ENCODE results near the gene IGFL1. TPM values are rescaled to one million over a fixed set of nuclear protein-coding genes. Genes with fewer than 3 reads are reported as not detected.
"Not testable (repeated sequence)": the region's sequence is repeated elsewhere in the genome, so short reads cannot be mapped to it uniquely, and the experiment has no call there.

The IGFL1 gene
- total RNA-seq, 1 experiment from 2014 or later = not detected

- Histone ChIP-seq H3K79me2 (ENCODE audit: low read length) (no peaks in the 10 kb centered on the region), H3K9me2 (replicated peaks; ENCODE audit: insufficient read depth, low read length) (no peaks in the 10 kb centered on the region), H4K20me1 (ENCODE audit: insufficient read depth, low read depth, low read length) (no peaks in the 10 kb centered on the region), H3K9me3 (ENCODE audit: low read length) (no peaks in the 10 kb centered on the region), H3K4me3 (ENCODE audit: low read length) (no peak overlapping the region), H3K4me1 (ENCODE audit: low read length) (peaks cover 5% of the 10 kb centered on the region), H3K4me2 (ENCODE audit: low read depth, low read length, poor library complexity, severe bottlenecking) (no peak overlapping the region), H3K9ac (ENCODE audit: low read length) (no peak overlapping the region), H3K27me3 (ENCODE audit: low read length) (no peaks in the 10 kb centered on the region), H3K27ac (ENCODE audit: low read length) (no peak overlapping the region), H2AFZ (ENCODE audit: low read length) (no peak overlapping the region), H3K36me3 (ENCODE audit: insufficient read depth, low read length) (no peaks in the 10 kb centered on the region)
- DNase-seq = no peak
These were observed 42.1 kb downstream of the IGFL1 start for GRCh38 chr19:46271481-46272197.

DNA sequence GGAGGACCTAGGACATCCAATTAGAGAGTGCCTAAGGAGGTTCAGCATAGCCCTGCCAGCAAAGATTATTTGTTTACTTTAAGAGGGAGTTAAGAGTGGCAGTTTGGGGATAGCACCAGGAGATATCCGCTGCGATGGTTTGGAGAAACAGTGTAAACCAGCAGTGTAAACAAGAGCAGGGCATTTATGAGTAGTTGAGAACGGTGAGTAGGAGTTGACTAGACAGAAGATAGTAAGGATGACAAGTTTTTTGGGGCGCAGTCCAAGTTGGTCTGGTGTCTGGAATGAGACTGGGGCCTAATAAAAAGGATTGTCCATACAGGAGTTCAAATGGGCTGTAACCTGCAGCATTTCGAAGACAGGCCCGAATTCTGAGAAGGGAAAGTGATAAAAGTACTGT is 44.4 kb downstream of the IGFL1 start:
- H4K20me1 ChIP-seq (ENCODE audit: insufficient read depth, low read depth, low read length); H3K27me3 ChIP-seq (ENCODE audit: low read length); H3K9ac ChIP-seq (ENCODE audit: low read length); H3K4me3 ChIP-seq (ENCODE audit: low read length); H3K4me1 ChIP-seq (ENCODE audit: low read length); H3K36me3 ChIP-seq (ENCODE audit: insufficient read depth, low read length); H3K27ac ChIP-seq (ENCODE audit: low read length); H3K4me2 ChIP-seq (ENCODE audit: low read depth, low read length, poor library complexity, severe bottlenecking); H2AFZ ChIP-seq (ENCODE audit: low read length); DNase-seq; H3K9me3 ChIP-seq (ENCODE audit: low read length); H3K9me2 ChIP-seq (replicated peaks; ENCODE audit: insufficient read depth, low read length); H3K79me2 ChIP-seq (ENCODE audit: low read length): not testable (repeated sequence)

DNA sequence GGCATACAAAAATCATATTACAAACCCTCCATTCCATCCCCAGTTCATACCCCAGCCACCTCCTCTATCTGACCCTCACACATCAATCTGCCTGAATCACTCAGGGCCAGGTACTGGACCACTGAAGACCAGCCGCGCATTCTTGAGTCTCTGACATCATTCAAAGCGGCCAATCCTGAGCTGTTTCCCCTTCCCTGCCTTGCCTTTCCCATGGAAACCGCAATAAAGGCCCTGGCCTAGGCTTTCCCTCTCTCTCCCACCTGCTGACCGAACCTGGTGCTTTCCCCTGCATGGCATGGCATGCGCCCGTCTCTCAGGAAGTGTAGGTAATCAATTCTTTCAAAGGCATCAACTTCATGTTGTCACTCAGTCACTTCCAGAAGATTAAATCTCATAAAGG is 49.6 kb downstream of the IGFL1 start:
- Histone ChIP-seq H3K27me3 (ENCODE audit: low read length) (no peaks in the 10 kb centered on the region), H3K4me2 (ENCODE audit: low read depth, low read length, poor library complexity, severe bottlenecking) (no peak overlapping the region), H3K79me2 (ENCODE audit: low read length) (no peaks in the 10 kb centered on the region), H4K20me1 (ENCODE audit: insufficient read depth, low read depth, low read length) (no peaks in the 10 kb centered on the region), H2AFZ (ENCODE audit: low read length) (no peak overlapping the region), H3K27ac (ENCODE audit: low read length) (no peak overlapping the region), H3K4me1 (ENCODE audit: low read length) (no peaks in the 10 kb centered on the region), H3K9me2 (replicated peaks; ENCODE audit: insufficient read depth, low read length) (no peaks in the 10 kb centered on the region), H3K4me3 (ENCODE audit: low read length) (no peak overlapping the region), H3K9ac (ENCODE audit: low read length) (no peak overlapping the region), H3K36me3 (ENCODE audit: insufficient read depth, low read length) (no peaks in the 10 kb centered on the region), H3K9me3 (ENCODE audit: low read length) (no peaks in the 10 kb centered on the region)
- no peak for DNase-seq

Other genes with a start within 250 kb of the IGFL1 start
- gene CCDC61, start 234.3 kb upstream of the IGFL1 start, total RNA-seq (2014; rRNA removed; shearing (Covaris generic); ENCODE audit: low replicate concordance) = 6.4 and 13.5 TPM in 2 replicates
- gene PGLYRP1, start 206.7 kb upstream of the IGFL1 start, total RNA-seq (2014; rRNA removed; shearing (Covaris generic); ENCODE audit: low replicate concordance) = not detected in 2 replicates
- gene IGFL4, start 188.7 kb upstream of the IGFL1 start, total RNA-seq (2014; rRNA removed; shearing (Covaris generic); ENCODE audit: low replicate concordance) = not detected in 2 replicates
- gene IGFL3, start 105.1 kb upstream of the IGFL1 start, total RNA-seq (2014; rRNA removed; shearing (Covaris generic); ENCODE audit: low replicate concordance) = not detected in 2 replicates
- gene IGFL2, start 81.5 kb upstream of the IGFL1 start, total RNA-seq (2014; rRNA removed; shearing (Covaris generic); ENCODE audit: low replicate concordance) = not detected in 2 replicates
- gene HIF3A, start 67.3 kb downstream of the IGFL1 start, total RNA-seq (2014; rRNA removed; shearing (Covaris generic); ENCODE audit: low replicate concordance) = not detected in 2 replicates
- 31.1 and 57.5 TPM in 2 replicates for gene PPP5C, start 117.3 kb downstream of the IGFL1 start, total RNA-seq (2014; rRNA removed; shearing (Covaris generic); ENCODE audit: low replicate concordance)
- not detected in 2 replicates for gene CCDC8, start 183.8 kb downstream of the IGFL1 start, total RNA-seq (2014; rRNA removed; shearing (Covaris generic); ENCODE audit: low replicate concordance)
- gene PNMA8C, start 199.2 kb downstream of the IGFL1 start, total RNA-seq (2014; rRNA removed; shearing (Covaris generic); ENCODE audit: low replicate concordance) = not detected in 2 replicates
- gene PNMA8A, start 241.8 kb downstream of the IGFL1 start, total RNA-seq (2014; rRNA removed; shearing (Covaris generic); ENCODE audit: low replicate concordance) = not detected in 2 replicates